Astrocyte of the hippocampus (primary cell): Measurements from ENCODE around the gene PRG2.
"Not testable (repeated sequence)": the region's sequence is repeated elsewhere in the genome, so short reads cannot be mapped to it uniquely, and the experiment has no call there.

ENCODE experiments used
- DNase-seq: peaks from one replicate; pipeline ENCODE4 v3.0.0; 2011; ENCODE audit warnings: low read depth, low spot score

PRG2 gene

DNA sequence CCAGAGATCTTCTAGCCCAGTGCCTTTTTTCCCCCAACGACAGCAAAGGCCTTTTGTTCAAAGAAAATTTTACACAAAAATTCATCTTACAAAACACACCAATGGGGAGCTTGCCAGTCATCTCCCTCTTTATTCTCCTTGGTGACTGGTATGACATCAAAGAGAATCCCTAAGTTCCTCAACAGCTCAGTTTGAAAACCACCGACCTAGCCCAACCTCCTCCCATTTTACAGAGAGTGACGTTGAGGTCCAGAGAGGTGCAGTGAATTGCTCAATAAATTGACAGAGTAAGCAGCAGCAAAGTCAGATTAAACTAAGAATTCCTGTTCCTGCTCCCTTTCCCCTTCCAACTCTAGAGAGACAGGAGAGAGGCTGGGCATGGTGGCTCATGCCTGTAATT is 28.7 kb upstream of the PRG2 start:
- DNase-seq = no peak

- no peak for DNase-seq
Observed at GRCh38 chr11:57418131-57418530, 27.7 kb upstream of the PRG2 start.

DNA sequence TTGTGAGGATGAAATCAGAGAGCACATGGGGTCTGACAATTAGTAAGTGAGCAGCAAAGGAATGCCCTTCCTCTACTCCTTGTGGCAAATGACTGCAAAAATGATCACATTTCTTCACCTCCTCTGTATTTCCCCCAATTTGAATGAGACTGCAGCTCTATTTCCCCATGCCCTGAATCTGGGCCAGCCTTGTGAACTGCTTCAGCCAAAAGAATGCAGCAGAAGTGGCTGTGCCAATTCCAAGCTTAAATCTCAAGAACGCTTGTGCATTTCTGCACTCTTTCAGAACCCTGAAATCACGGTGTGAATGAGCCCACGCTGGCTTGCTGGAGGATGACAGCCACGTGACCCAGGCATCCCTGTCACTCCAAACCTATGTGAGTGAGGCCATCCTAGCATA is 26.6 kb upstream of the PRG2 start:
- peak; percentile 71 for DNase-seq

DNA sequence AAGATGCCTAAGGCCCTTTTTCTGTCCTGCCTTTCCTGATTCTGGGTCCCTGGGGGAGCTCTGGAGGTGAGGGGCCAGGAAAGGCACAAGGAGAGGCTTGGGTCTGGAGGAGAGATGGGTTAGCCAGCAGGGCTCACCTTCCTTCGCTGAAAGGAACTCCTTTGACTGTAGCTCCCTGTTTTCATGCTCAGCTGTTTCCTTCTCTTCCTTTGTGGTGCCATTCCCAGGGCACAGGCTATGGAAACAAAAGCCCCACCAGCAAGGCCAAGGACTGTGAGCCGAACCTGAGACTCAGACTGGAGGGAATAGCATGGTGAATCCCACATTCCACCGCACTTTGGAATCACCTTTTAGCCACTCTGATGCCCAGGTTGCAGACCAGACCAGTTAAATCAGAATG is 26.0 kb upstream of the PRG2 start:
- no peak for DNase-seq

DNA sequence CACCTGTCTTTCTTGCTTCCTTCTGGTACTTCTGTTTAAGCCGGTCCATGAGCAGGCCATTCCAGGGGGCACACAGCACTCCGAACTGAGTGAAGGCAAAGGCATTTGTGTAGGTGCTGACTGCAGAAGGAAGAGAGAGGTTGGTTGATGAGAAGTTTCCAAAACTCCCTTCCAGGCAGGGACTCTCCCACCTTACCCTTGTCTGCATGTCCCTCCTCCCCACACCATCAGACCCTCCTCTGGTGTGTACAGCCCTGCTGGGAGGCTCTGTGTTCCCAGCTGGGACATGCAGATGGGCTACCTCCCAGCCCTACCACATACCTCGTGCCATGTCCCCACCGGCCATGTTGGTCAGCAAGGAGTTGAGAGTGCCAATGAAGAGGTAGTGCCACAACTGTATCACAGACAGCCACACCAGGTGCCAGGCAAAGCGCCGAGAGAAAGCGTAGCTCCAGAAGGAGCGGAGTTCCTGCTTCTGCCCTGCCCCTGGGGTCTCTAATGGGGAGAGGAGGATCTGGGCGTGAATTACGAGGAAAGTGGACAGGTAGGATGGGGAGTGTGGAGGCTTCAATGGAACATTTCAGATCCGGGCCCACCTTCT is 24.3 kb upstream of the PRG2 start:
- DNase-seq = no peak

DNA sequence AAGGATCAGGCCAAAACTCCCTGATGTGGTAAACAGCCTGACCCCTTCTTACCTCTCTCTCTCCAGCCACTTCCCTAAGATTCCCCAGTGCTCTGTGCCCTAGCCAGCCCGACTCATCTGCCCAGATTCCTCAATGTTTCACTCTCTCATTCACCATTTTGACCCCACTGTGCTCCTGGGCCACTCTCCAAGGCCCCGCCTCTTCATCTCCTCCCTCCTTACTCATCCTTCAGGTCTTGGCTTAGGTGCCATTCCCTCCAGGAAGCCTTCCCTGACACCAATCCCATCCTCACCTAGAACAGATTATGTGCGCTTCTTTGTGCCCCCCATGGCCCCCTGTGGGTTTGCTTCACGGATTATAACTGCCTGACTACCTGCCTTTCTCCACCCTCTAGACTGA is 23.2 kb upstream of the PRG2 start:
- no peak for DNase-seq

DNA sequence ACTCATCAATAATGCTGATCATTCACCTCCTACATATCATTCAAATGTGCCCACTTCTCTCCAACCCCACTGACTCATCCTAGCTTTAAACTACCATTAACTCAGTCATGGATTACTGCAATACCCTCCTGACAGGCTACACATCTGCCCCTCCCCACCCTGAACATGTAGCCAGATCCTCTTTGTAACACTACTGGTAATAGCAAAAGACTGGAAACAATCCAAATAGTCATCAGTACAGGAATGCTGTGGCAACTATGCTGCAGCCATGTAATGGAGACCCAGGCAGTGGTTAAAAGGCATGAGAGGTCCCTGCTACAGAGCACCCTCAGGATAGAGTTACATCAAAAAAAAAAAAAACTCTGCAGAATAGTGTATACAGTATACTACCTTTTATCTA is 19.8 kb upstream of the PRG2 start:
- DNase-seq = peak; percentile 59

DNA sequence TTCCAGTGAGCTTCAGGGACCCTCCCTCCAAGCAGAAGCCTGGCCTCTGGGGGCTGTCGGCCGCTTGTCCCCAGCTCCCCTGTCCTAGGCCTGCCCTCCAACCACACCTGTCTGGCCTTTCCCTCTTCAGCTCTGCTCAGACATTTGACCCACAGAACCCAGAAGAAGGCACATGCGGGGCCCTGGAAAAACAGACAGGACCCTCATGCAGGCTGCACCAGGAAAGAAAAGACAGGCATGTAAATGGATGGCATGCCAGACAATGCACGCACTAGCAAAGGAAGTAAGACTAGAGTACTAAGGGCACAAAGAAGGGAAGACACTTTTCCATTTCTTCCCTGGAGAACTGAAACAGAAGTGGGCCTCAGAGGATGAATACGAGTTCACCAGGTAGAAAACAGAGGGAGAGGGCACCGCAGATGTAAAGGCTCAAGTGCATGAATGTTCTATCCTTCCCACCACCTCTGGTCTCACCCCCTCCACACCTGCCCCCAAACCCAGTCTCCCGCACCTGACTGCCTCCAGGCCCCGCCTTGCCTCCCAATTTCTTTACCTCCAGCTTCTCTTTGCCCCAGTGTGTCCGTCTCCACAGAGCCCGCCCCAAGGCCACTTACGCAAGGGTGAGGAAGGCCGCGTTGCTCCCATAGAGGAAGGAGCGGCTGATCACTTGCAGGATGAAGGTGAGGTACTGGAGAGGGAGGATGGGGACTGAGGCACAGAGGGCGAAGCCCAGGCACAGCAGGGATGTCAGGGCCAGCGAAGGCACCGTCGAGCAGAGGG is 19.1 kb upstream of the PRG2 start:
- DNase-seq = no peak

DNA sequence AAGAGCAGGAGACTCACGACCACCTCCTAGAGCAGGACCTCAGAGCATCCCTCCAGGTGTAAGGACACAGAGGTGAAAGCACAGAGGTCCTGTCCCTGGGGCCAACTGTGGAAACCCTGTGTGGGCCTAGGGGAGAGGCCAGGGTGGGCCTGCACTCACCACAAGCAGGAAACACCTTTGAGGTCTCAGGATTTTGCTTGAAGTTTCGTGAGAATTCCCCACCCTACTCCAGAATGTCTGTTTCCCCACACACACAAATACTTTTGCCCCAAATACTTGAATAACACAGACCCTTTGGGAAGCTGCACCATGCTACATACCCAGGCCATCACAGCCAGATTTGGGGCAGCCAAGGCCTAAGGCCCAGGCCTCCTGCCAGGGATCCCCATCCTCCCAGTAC is 18.3 kb upstream of the PRG2 start:
- DNase-seq = no peak

DNA sequence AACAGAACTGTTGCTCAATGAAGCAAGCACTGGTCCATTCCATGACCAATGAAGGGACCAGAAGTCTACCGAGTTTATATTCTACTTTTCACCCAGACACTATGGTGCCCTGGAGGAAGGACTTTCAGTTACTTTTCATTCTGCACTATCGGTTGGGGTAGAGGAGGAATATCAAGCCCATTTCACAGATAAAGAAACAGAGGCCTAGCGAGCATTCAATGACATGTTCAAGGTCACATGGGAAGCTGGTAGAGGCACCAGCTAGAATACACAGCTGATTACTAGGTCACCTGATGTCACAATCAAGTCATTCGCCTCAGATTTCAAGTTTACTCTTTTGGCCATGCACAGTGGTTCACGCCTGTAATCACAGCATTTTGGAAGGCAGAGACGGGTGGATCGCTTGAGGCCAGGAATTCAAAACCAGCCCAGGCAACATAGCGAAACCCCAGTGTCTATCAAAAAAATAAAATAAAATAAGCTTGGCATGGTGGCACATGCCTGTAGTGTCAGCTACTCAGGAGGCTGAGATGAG is 17.6 kb upstream of the PRG2 start:
- DNase-seq = no peak

GRCh38 chr11:57407010-57407920 is 16.8 kb upstream of the PRG2 start:
- DNase-seq = no peak

DNA sequence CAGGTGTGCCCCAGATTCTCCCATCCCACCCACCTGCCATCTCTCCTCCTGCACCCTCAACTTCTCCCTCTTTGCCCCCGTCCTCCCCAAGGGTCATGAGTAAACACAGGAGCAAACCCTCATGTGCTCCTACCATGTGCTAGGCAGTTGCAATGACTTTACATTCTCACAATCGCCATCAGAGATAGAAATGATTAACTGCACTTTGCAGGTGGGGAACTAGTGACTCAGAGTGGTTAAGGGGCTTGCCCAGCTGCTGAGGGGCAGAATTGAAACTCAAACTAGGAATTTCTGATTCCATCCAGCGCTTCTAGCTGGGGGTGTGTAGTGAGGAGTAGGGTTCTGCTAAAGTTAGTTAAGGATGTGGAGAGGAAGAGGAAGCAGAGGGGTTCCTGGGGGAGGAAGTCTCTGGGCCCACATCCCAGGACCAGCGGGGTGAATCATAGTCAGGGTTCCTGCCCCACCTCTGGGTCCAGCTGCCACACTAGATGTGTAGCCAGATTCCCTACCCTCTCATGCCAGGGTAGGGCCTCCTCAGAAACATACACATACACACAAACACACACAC is 16.0 kb upstream of the PRG2 start:
- DNase-seq = no peak

DNA sequence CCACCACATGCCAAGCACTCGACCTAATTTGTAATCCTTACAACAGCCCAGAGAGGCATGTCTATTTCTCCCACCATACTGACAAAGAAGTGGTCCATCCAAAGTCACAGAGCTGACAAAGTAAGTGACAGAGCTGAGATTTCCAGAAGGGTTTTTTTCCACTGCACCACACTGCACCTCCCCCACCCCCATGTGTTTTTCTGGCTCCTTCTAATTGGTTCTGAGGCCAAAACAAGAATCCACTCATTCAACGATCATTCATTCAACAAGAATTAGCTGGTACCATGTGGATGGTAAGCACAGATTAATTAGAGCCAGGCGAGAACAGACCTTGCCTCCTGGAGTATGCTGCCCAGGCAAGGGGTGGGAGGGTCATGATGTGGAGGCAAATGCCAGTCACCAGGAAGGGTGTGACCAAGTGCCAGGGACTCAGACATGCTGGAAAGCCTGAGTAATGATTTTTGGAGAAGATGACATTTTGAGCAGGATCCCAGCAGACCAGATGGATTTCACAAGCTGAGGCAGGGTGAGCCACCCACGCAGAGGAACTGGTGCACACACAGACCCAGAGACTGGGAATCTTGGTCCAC is 14.9 kb upstream of the PRG2 start:
- no peak for DNase-seq

- DNase-seq = no peak
Observed at GRCh38 chr11:57403802-57404147, 13.3 kb upstream of the PRG2 start.

GRCh38 chr11:57403003-57403801 is 12.8 kb upstream of the PRG2 start:
- DNase-seq = not testable (repeated sequence)

- DNase-seq = peak; percentile 32
Observed at GRCh38 chr11:57402188-57403002, 11.9 kb upstream of the PRG2 start.

GRCh38 chr11:57399972-57400578 is 9.6 kb upstream of the PRG2 start:
- DNase-seq = no peak

DNA sequence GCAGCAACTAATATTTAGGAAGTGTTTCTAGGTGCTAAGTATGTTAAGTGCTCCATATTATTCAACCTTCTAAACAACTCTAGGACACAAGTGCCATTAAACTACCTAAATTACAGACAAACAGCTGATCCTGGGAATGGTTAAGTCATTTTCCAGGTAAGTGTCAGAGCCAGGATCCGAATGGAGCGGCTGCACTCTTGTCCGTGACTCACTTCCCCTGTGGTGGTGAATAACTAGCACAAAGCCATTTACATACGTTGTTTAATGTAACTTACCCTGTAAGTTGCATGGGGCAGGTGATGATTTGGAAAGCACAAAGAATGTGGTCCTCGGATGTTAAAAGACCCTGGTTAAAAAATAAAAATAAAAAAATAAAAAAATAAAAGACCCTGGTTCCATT is 8.8 kb upstream of the PRG2 start:
- DNase-seq = no peak

DNA sequence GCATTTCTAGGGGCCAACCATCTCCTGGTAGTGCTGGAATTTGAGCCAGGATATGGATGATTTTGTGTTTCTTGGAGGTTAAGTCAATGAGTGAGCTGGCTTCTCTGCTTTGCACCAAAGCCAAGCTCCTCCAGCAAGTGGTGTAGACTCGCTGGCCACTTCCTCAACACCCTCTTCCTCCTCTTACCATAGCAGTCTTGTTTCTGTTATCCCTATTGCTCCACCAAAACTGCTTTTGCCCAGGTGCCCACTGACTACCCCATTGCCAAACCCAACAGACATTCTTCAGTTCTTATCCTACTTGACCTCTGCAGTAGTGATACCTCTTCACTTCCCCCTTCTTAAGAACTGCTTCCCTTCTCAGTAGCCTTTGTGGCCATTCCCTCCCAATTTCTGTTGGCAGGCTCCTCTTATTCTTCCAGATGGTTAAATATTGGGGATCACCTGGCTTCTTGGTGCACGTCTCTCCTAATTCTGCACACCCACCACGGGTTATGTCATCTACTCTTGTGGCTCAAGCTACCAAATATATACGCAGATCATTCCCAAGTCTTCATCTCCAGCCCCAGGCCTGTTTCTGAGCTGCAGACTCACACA is 7.0 kb upstream of the PRG2 start:
- no peak for DNase-seq
